ENCODE results near the gene OSBPL3.

DNA sequence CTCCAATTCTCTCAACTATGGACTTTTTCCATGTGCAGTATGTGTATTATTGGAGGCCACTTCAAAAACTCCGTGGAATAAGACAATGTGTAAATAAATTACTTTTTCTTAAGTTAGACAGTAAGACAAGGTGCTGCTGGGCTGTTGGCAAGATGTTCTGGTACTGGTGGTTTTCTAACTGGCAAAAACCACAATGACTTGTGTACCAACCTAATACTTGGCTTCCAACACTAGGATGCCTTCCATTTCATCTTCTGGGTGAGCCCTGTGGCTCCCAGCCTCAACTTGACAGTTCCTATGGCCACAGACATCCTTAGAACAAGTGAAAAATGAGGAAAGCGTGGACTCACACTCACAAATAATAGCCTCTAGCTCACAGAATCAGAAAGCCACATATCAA, 77.0 kb downstream of the OSBPL3 start:
- TF ChIP-seq, protein P1, sequence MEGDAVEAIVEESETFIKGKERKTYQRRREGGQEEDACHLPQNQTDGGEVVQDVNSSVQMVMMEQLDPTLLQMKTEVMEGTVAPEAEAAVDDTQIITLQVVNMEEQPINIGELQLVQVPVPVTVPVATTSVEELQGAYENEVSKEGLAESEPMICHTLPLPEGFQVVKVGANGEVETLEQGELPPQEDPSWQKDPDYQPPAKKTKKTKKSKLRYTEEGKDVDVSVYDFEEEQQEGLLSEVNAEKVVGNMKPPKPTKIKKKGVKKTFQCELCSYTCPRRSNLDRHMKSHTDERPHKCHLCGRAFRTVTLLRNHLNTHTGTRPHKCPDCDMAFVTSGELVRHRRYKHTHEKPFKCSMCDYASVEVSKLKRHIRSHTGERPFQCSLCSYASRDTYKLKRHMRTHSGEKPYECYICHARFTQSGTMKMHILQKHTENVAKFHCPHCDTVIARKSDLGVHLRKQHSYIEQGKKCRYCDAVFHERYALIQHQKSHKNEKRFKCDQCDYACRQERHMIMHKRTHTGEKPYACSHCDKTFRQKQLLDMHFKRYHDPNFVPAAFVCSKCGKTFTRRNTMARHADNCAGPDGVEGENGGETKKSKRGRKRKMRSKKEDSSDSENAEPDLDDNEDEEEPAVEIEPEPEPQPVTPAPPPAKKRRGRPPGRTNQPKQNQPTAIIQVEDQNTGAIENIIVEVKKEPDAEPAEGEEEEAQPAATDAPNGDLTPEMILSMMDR (IDR thresholded peaks at IDR 0.05; ENCODE audit: low read length), result no peak
- TF ChIP-seq EZH2phosphoT487 (IDR thresholded peaks at IDR 0.05; ENCODE audit: low read length), result no peak
- no peak for TF ChIP-seq EZH2 (optimal IDR thresholded peaks at IDR 0.05; ENCODE audit: low read depth, low read length)

Data from MM.1S (cell line).